Ishikawa (cell line): ENCODE data around the gene PDE3A.

Experiments
- EGR1 ChIP-seq: IDR thresholded peaks from 2 replicates; pipeline ENCODE4 v1.6.1; 2012
- RAD21 ChIP-seq: IDR thresholded peaks from 2 replicates; pipeline ENCODE4 v1.6.1; 2012; ENCODE audit warnings: low read depth
- TAF1 ChIP-seq: IDR thresholded peaks from 2 replicates; pipeline ENCODE4 v1.6.1; 2012; ENCODE audit warnings: low read depth, mild to moderate bottlenecking
- YY1 ChIP-seq: IDR thresholded peaks from 2 replicates; pipeline ENCODE4 v1.6.1; 2012; ENCODE audit warnings: low read depth
- ZBTB7A ChIP-seq: IDR thresholded peaks from 2 replicates; pipeline ENCODE4 v1.6.1; 2012; ENCODE audit warnings: low read depth
- TF ChIP-seq, protein P1 (sequence below): IDR thresholded peaks from 2 replicates; pipeline ENCODE4 v1.6.1; 2012

DNA sequence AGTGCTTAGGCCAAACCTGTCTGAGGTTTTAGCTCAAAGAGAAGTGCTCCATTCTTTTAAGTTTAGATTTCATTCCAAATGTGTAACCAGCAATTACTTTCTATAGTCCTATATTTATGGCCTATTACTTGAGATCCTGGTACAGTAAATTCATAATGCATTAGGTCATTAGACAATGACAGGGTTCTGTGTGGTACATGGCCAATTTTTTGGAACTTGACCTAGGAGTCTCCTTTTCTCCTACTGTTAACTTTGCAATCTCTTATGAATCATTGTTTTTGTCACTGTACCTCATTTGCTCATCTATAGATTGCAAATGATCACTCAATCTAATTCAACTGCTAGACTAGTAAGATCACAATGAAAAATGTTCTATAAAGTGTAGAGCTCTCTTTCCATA is 136.7 kb downstream of the PDE3A start:
- TF ChIP-seq ZBTB7A, result no peak
- TF ChIP-seq YY1, result no peak
- TF ChIP-seq EGR1, result no peak
- TF ChIP-seq RAD21, result no peak
- TF ChIP-seq TAF1, result no peak
- TF ChIP-seq, protein P1, sequence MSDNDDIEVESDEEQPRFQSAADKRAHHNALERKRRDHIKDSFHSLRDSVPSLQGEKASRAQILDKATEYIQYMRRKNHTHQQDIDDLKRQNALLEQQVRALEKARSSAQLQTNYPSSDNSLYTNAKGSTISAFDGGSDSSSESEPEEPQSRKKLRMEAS, result no peak
